Liver (tissue), 9 donors: ENCODE data around the gene POMGNT1. TPM values are rescaled to one million over a fixed set of nuclear protein-coding genes. Genes with fewer than 3 reads are reported as not detected.

Experiments
- DNase-seq: peaks from one replicate; pipeline ENCODE4 v3.0.0-alpha.2; 2017; ENCODE audit warnings: low spot score
- H3K27ac ChIP-seq, 2 donors: one replicate each; pipeline ENCODE4 v1.7.0; 2013; ENCODE audit warnings: inconsistent platforms in 2 of 2, low read length in 2 of 2, control low read depth in 1 of 2, low read depth in 1 of 2, mild to moderate bottlenecking in 1 of 2
- H3K27me3 ChIP-seq, 4 donors: one replicate each; pipeline versions ENCODE4 v1.6.1 to v1.7.0; 2013; ENCODE audit warnings: low read length in 3 of 4, inconsistent platforms in 1 of 4, mild to moderate bottlenecking in 1 of 4, moderate library complexity in 1 of 4; ENCODE audit not compliant: control insufficient read depth in 4 of 4, insufficient read depth in 4 of 4
- H3K36me3 ChIP-seq, 4 donors: one replicate each; pipeline versions ENCODE4 v1.6.1 to v1.7.0; 2013; ENCODE audit warnings: low read length in 3 of 4, mild to moderate bottlenecking in 3 of 4, low read depth in 1 of 4, moderate library complexity in 1 of 4; ENCODE audit not compliant: control insufficient read depth in 4 of 4, insufficient read depth in 3 of 4
- H3K4me1 ChIP-seq, 4 donors: one replicate each; pipeline versions ENCODE4 v1.6.1 to v1.7.0; 2013; ENCODE audit warnings: low read length in 3 of 4, mild to moderate bottlenecking in 3 of 4, moderate library complexity in 1 of 4; ENCODE audit not compliant: control insufficient read depth in 4 of 4, insufficient read depth in 4 of 4
- H3K4me3 ChIP-seq, 3 donors: one replicate each; pipeline versions ENCODE4 v1.6.1 to v1.7.0; 2013; ENCODE audit warnings: low read length in 3 of 3, control low read depth in 1 of 3, low read depth in 1 of 3, mild to moderate bottlenecking in 1 of 3
- H3K9ac ChIP-seq, 2 donors: one replicate each; pipeline ENCODE4 v1.7.0; 2013; ENCODE audit warnings: low read length in 2 of 2, mild to moderate bottlenecking in 2 of 2, moderate library complexity in 2 of 2, control low read depth in 1 of 2, low read depth in 1 of 2
- H3K9me3 ChIP-seq, 4 donors: one replicate each; pipeline versions ENCODE4 v1.6.1 to v1.7.0; 2013; ENCODE audit warnings: low read length in 3 of 4; ENCODE audit not compliant: control insufficient read depth in 4 of 4
- ATF3 ChIP-seq: IDR thresholded peaks from 2 replicates; pipeline ENCODE4 v1.6.1; 2016; ENCODE audit warnings: antibody characterized with exemption
- FOXA1 ChIP-seq: IDR thresholded peaks from 2 replicates; pipeline ENCODE4 v1.6.1; 2016; ENCODE audit warnings: antibody characterized with exemption
- FOXA2 ChIP-seq: IDR thresholded peaks from 2 replicates; pipeline ENCODE4 v1.6.1; 2016; ENCODE audit warnings: antibody characterized with exemption
- GABPA ChIP-seq, 2 donors: IDR thresholded peaks in 1 of 2; conservative IDR thresholded peaks in 1 of 2; 2 replicates each; pipeline ENCODE4 v1.6.1; 2016; ENCODE audit warnings: antibody characterized with exemption in 2 of 2, mild to moderate bottlenecking in 1 of 2, moderate library complexity in 1 of 2
- HNF4A ChIP-seq, 2 donors: conservative IDR thresholded peaks; 2 replicates each; pipeline ENCODE4 v1.6.1; 2016; ENCODE audit warnings: antibody characterized with exemption in 2 of 2, mild to moderate bottlenecking in 2 of 2
- HNF4G ChIP-seq: IDR thresholded peaks from 2 replicates; pipeline ENCODE4 v1.6.1; 2016; ENCODE audit warnings: antibody characterized with exemption
- JUND ChIP-seq, 2 donors: IDR thresholded peaks; 2 replicates each; pipeline ENCODE4 v1.6.1; 2016; ENCODE audit warnings: antibody characterized with exemption in 2 of 2
- NR2F2 ChIP-seq: IDR thresholded peaks from 2 replicates; pipeline ENCODE4 v1.6.1; 2016; ENCODE audit warnings: antibody characterized with exemption
- RAD21 ChIP-seq, 2 donors: IDR thresholded peaks; 2 replicates each; pipeline ENCODE4 v1.6.1; 2016; ENCODE audit warnings: antibody characterized with exemption in 2 of 2, mild to moderate bottlenecking in 2 of 2
- REST ChIP-seq: IDR thresholded peaks from 2 replicates; pipeline ENCODE4 v1.6.1; 2016; ENCODE audit warnings: antibody characterized with exemption, mild to moderate bottlenecking
- RXRA ChIP-seq, 2 donors: IDR thresholded peaks; 2 replicates each; pipeline ENCODE4 v1.6.1; 2017 to 2018; ENCODE audit warnings: antibody characterized with exemption in 2 of 2, mild to moderate bottlenecking in 1 of 2
- SP1 ChIP-seq: IDR thresholded peaks from 2 replicates; pipeline ENCODE4 v1.6.1; 2018; ENCODE audit warnings: antibody characterized with exemption, mild to moderate bottlenecking
- YY1 ChIP-seq: IDR thresholded peaks from 2 replicates; pipeline ENCODE4 v1.6.1; 2016; ENCODE audit warnings: antibody characterized with exemption, mild to moderate bottlenecking
- ZBTB33 ChIP-seq: IDR thresholded peaks from 2 replicates; pipeline ENCODE4 v1.6.1; 2016; ENCODE audit warnings: antibody characterized with exemption
- WGBS: extraction: QIAGEN DNeasy Blood & Tissue Kit; methylation state at CpG from one replicate; pipeline ENCODE4 v1.1.7; 2013; 5-methylcytosine and 5-hydroxymethylcytosine counted together
- polyA plus RNA-seq, 2 donors: library from polyadenylated mRNA; stranded (reverse) in 1 of 2; unstranded in 1 of 2; fragments of 200-250 nt in 1 of 2; fragments of >200 nt in 1 of 2; fragmentation: Nextera tagmentation in 1 of 2; extraction: Ambion mirVana in 1 of 2; gene quantifications; one replicate each; pipeline versions ENCODE4 v1.2.1 to v1.2.3, GENCODE V29; 2013 to 2015
- total RNA-seq, 2 donors: library from RNA; depleted of rRNA; stranded (reverse); fragments of >200 nt; gene quantifications; one replicate each; pipeline ENCODE4 v1.2.3, GENCODE V29; 2014
- TF ChIP-seq, protein P1 (sequence below): fragments of 150-350 bp; IDR thresholded peaks from 2 replicates; pipeline ENCODE4 v1.5.1; 2017; ENCODE audit warnings: improper control_type of control experiment, low read depth, low read length; ENCODE audit not compliant: missing input control
- donor health status: healthy.
- donor health status: healthy.
- donor health status: healthy.
- donor health status: healthy.
- donor health status: healthy.

Gene POMGNT1
- total and polyA plus RNA-seq, 4 donors, result 10.3 to 32.0 (median 31.0) TPM

DNA sequence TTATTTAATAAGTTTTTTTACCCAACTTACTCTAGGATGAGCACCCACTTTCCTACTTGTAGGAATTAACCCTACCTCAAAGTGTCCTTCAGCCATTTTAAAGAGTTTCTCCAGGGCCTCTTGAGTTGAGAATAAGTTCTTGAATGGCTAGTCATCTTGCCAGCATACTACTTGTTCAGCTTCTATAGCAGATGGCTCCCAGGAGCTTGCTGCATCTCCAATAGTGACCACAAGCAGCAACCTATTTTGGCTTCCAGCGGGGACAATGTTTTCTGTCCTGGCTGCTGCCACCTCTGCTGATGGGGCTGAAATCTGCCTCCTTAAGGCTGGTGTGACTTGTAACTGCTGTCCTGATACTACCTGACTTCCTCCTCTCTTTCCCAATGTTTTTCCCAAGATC is 45.0 kb downstream of the POMGNT1 start:
- 92% methylated on average over 1 of the region's 1 CpG for WGBS
- no peaks in the 10 kb centered on the region for H3K36me3 ChIP-seq

DNA sequence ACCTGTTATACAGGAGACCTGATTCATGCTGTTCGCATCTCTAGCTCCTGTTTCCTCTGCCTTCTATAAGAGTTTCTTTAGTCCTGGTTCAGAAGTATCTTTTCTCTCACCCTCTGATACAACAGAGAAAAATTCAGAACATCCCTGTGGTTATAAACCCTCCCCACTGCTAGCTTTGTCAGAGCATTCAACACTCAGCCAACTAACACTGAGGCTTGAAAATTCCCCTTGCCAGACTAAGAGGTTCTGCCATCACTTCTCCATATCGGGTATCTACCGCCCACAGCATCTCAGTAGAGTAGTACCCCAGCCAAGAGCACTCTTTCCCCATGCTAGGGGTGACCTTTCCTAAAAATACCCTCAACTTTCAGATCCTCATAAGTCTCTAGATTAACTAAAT is 46.2 kb downstream of the POMGNT1 start:
- no peak for DNase-seq
- 96% methylated on average over 3 of the region's 3 CpGs for WGBS
- no peaks in the 10 kb centered on the region for H3K4me1 ChIP-seq
- no peaks in the 10 kb centered on the region for H3K36me3 ChIP-seq
- no peaks in the 10 kb centered on the region for H3K27me3 ChIP-seq
- no peak for TF ChIP-seq FOXA2
- TF ChIP-seq NR2F2, result no peak
- TF ChIP-seq RAD21 (IDR thresholded peaks at IDR 0.05), result no peak
- TF ChIP-seq SP1, result no peak
- no peak for TF ChIP-seq REST
- no peak for TF ChIP-seq JUND (IDR thresholded peaks at IDR 0.05)
- TF ChIP-seq FOXA1, result no peak
- no peak for TF ChIP-seq YY1
- no peak for TF ChIP-seq ZBTB33
- no peak for TF ChIP-seq ATF3
- TF ChIP-seq, protein P1, sequence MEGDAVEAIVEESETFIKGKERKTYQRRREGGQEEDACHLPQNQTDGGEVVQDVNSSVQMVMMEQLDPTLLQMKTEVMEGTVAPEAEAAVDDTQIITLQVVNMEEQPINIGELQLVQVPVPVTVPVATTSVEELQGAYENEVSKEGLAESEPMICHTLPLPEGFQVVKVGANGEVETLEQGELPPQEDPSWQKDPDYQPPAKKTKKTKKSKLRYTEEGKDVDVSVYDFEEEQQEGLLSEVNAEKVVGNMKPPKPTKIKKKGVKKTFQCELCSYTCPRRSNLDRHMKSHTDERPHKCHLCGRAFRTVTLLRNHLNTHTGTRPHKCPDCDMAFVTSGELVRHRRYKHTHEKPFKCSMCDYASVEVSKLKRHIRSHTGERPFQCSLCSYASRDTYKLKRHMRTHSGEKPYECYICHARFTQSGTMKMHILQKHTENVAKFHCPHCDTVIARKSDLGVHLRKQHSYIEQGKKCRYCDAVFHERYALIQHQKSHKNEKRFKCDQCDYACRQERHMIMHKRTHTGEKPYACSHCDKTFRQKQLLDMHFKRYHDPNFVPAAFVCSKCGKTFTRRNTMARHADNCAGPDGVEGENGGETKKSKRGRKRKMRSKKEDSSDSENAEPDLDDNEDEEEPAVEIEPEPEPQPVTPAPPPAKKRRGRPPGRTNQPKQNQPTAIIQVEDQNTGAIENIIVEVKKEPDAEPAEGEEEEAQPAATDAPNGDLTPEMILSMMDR, result no peak
- no peak for TF ChIP-seq HNF4A (conservative IDR thresholded peaks at IDR 0.05)
- no peak for TF ChIP-seq HNF4G
- TF ChIP-seq GABPA (IDR thresholded peaks at IDR 0.05 in 1 of 2, conservative IDR thresholded peaks at IDR 0.05 in 1 of 2), result no peak
- no peak for TF ChIP-seq RXRA (IDR thresholded peaks at IDR 0.05)
- H3K27ac ChIP-seq, result no peak overlapping the region
- no peaks in the 10 kb centered on the region for H3K9me3 ChIP-seq
- no peak overlapping the region for H3K9ac ChIP-seq
- no peak overlapping the region for H3K4me3 ChIP-seq

More for the DNA sequence above, 45.0 kb downstream of the POMGNT1 start:
- no peaks in the 10 kb centered on the region for H3K9me3 ChIP-seq
- no peak overlapping the region for H3K9ac ChIP-seq
- H3K27ac ChIP-seq, result no peak overlapping the region
- TF ChIP-seq RAD21 (IDR thresholded peaks at IDR 0.05), result no peak
- TF ChIP-seq HNF4G, result no peak
- TF ChIP-seq GABPA (IDR thresholded peaks at IDR 0.05 in 1 of 2, conservative IDR thresholded peaks at IDR 0.05 in 1 of 2), result no peak
- TF ChIP-seq RXRA (IDR thresholded peaks at IDR 0.05), result no peak
- TF ChIP-seq ATF3, result no peak
- no peak for TF ChIP-seq ZBTB33
- no peak for DNase-seq
- no peak overlapping the region for H3K4me3 ChIP-seq
- no peaks in the 10 kb centered on the region for H3K27me3 ChIP-seq
- no peaks in the 10 kb centered on the region for H3K4me1 ChIP-seq
